NCI-H146 treated with DMSO at 0.1 percent for 48 hours (cell line): Measurements from ENCODE around the gene GTPBP1.

Source experiments
- DNase-seq: peaks from one replicate; lab custom pipeline; 2025; ENCODE audit not compliant: unreplicated experiment; lab: John Stamatoyannopoulos, UW

The GTPBP1 gene

DNA sequence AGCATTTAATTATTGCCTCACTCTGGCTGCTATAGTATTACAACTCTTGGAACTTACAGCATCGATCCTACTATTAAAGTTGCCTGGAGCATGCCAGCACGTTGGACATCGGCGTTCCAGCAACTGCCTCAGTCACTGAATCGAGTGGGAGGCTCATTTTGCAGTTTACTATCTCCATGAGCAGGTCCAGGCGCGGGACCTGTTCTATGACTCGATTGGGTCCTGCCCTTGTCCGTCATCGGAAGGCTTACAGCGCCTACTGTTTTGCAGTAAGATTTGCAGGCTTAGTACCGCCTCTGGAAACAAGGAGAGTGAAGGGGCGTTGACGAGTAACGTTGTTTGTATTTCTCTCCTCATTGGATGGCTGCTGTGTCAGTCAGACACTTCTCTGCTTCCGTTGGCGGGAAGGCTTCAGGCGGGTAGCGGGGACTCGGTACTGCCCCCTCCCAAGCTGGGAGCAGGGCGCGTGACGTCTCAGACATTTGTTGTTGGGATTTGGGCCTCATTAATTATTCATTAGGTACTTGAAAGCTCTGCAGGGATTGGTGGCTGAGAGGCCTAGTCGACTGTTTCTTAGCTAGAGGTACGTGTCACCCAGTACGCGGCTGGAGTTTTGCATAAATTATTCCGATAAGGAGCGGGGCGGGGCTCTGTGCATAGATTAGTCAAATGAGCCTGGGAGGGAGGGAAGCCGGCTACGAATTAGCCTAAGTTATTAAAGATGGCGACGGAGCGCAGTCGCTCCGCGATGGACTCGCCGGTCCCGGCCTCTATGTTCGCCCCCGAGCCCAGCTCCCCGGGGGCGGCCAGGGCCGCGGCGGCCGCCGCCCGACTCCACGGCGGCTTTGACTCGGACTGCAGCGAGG, at the start of gene GTPBP1:
Gene GTPBP1 (plus strand): TSS at position 710 of the 866 bp plus-strand sequence. CDS start 12 bp downstream, at position 722.
- DNase-seq: peak; percentile 98

GRCh38 chr22:38656256-38657044, 49.3 kb upstream of the GTPBP1 start, which contains the start of the genes CBY1 and FAM227A:
Gene CBY1, plus strand, starts transcription at chr22:38656638. Its CDS starts 11,417 bp downstream, at chr22:38668055.
Gene FAM227A, minus strand, starts transcription at chr22:38656392. Its CDS starts 6,224 bp downstream, at chr22:38650168.
- DNase-seq: peak; percentile 84

- DNase-seq: peak; percentile 19
Measured at GRCh38 chr22:38657045-38657909, 48.5 kb upstream of the GTPBP1 start.

DNA sequence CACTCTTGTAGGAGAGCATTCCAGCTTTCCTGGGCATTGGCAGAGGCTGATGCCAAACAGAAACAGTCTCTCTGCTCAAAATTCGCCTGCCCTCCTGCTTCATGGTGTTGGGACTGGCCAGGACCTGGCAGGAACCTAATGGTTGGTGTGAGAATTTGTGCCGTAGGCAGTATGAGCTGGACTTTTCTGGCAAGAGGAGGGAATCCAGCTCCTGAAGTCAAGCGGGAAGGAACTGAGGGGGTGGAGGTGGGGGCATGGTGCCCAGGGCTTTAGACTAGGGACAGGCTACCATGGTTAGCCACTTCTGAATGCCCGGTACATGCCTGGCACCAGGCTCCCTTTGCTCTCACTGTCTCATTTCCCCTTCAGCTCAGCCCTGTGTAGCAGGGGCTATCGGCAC, 30.9 kb upstream of the GTPBP1 start:
- DNase-seq: no peak

DNA sequence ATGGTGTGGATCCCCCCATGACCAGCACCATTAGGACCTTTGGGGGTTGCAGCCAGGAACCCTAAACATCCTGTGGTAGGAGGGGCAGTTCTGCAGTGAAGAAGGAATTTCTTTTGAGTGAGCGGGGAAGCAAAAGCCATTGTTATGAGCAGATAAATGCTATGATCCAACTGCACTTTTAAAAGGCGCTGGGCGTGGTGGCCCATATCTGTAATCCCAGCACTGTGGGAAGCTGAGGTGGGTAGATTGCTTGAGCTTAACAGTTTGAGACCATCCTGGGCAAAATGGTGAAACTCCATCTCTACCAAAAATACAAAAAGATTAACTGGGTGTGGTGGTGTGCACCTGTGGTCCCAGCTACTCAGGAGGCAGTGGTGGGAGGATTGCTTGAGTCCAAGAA, 29.9 kb upstream of the GTPBP1 start:
- no peak for DNase-seq

DNA sequence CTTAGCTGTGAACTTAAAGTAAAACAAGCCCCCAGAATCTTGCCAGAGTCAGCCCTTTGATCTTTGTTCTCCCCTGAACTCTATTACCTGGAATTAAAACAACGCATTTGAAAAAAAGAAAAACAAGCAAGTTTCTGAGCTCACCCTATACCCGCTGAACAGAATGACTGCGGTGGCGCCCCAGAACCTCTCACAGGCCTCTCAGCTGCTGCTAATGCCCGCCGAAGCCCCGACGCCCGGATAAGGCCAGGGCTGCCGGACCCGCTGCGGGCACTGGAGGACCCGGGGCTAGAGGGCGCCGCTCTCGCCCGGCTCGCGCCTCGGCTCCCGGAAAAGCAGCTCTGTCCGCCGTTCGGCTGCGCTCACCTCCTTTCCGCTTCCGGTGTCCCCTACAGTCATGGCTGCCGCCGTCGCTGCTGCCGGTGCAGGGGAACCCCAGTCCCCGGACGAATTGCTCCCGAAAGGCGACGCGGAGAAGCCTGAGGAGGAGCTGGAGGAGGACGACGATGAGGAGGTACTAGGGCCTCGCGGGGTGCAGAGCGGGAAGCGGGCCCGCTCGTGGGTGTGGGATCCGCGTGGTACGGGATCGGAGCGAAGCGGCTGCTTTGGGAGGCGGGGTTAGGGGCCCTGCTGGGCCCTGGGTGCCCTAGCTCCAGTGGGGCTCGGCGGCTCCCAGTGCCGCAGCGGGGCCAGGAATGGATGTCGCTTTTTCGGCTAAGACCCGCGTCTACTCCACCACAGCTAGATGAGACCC, 24.0 kb upstream of the GTPBP1 start, which contains the start of gene TOMM22:
Gene TOMM22 (plus strand): TSS at position 376 of the 754 bp plus-strand sequence. CDS start 22 bp downstream, at position 398.
- DNase-seq: peak; percentile 51

DNA sequence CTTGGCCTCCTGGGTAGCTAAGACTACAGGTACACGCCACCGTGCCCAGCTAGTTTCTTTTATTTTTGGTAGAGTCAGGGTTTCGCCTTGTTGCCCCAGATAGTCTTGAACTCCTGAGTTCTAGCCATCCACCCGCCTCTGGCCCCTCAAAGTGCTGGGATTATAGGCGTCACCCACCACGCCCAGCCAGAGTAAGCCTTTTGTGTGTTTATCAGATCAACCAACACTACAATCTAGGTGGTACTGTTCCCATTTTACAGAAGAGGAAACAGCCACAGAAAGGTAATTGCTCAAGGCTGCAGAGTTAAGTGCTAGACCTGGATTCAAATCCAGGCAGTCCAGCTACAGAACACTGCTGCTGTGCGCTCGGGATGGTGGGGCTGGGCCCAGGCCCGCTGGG, 20.8 kb upstream of the GTPBP1 start:
- DNase-seq: no peak

DNA sequence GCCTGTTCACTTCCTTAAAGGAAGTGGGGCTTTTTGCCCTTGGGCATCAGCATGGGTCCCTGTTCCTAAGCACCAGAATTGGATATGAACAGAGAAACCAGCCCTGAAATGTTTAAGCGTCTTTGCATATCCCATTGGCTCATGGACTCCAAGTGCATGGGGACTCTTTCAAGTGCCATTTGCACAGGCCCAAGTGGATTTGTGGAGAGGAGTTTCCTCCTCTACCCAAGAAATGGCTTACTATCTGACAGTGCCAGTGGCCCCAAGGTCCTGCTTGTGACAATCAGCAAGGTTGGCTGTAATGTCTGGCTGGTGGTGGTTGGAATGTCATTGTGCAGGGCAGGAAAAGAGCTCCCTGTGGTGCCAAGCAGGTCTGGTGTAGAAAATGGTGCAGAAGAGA, 20.0 kb upstream of the GTPBP1 start:
- no peak for DNase-seq

GRCh38 chr22:38689651-38690050, 16.1 kb upstream of the GTPBP1 start:
- no peak for DNase-seq

- no peak for DNase-seq
Measured at GRCh38 chr22:38694049-38694448, 11.7 kb upstream of the GTPBP1 start.

DNA sequence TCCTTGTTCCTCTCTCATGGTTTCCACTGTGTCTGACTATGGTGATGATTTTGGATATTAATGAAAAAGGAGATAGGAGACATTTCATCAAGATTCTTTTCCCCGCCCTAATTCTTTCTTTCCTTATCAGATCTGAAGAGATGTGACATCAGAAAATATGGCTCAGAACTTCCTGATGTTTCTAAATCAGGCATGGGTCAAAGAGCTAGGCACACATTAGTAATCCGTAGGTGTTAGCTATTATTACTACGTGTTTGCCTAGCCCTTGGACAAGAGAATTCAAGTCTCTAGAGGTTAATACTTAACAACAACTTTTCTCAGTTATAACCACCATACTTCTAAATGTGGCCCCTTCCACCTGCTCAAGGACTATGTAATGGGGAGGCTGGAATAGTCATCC, 10.8 kb upstream of the GTPBP1 start:
- DNase-seq: no peak

GRCh38 chr22:38696606-38697424, 8.9 kb upstream of the GTPBP1 start:
- no peak for DNase-seq

DNA sequence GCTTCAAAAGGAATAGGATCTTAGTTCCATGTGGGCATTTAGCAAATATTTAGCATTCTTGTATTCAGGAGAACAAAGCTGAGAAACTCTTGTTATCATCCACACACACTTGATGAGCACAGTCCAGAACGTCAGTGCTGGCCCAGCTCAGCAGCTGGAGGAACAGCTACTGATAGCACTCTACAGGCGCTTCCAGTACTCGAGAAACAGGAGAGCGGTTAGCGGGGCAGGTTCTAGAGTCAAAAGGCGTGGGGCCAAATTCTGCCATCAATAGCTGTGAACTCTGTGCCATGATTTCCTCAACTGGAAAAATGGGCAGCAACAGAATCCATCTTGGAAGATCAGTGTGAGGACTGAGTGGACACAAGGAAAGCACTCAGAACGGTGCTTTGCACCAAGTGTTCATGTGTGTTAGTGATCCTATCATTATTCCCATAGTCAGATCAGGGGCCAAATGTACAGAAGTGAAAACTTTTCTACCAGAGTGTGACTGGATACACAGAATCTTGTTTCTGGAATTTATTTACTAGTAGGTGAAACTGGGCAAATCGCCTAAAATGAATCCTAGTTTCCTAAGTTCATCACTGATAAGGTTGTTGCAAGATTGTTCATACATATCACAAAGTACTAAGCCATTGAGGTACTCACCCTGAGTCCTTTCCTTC, 8.2 kb upstream of the GTPBP1 start:
- no peak for DNase-seq

DNA sequence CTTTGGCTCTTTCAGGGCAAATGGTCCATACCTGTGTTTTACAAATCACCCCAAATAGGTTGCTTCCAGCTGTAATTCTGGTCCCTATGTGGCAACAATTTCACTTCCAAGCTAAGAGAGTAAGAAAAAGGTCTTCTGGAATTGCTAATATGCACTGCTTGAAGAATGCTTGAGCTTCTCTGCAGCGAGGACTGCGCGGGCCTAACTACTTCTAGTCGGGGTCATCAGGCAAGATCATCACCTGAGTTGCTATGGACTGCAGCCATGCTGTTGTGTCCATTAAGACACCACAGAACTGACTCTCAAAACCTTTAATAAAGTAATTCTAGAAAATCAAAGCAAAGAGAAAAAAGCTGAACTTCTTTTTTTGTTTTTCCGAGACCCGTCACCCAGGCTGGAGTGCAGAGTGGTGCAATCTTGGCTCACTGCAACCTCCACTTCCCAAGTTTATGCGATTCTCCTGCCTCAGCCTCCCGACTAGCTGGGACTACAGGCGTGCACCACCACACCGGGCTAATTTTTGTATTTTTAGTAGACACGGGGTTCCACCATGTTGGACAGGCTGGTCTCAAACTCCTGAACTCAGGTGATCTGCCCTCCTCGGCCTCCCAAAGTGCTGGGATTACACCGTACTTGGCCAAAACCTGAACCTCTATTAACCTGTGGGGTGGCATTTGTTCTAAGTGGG, 7.2 kb upstream of the GTPBP1 start:
- DNase-seq: no peak

DNA sequence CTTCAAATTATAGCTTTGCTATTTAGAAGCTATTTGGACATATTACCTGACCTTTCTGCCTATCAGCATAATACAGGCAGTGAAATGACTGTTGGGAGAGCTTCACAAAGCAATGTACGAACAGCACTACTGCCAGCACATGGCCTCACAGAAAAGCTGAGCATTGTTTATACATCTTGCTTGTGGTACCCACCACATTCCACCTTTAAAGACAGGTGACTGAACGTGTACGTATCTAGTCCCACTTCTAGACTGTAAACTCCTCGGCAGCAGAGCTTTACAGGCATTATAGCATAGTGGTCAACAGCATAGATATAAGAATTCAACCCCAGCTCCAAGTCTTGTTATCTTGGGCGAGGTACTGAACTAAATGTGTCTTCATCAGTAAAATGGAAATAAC, 6.6 kb upstream of the GTPBP1 start:
- DNase-seq: no peak

DNA sequence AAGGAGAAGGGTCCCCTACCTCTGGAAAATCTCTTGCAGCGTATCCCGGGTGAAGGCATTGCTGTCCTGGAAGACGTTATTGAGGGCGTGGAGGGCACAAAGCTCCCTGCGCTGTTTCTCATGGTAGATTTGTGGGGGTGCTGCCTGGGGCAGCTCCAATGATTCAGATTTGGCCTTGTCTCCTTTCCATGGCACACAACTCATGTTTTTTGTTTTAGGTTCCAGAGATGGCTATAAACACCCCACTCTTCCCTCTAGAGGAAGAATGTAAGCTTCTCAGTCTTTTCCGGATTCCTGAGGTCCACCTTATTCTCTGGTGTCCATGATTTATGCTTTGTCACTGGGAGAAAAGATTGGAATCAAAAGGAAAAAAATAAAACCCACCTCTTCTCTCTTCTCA, 6.0 kb upstream of the GTPBP1 start:
- DNase-seq: no peak

- DNase-seq: no peak
Measured at GRCh38 chr22:38700270-38700788, 5.4 kb upstream of the GTPBP1 start.
